ENCODE data around the gene SSBP3. TPM values are rescaled to one million over a fixed set of nuclear protein-coding genes. Genes with fewer than 3 reads are reported as not detected.

The SSBP3 gene
- total RNA-seq, 1 experiment from 2014 or later: 15.0 TPM

DNA sequence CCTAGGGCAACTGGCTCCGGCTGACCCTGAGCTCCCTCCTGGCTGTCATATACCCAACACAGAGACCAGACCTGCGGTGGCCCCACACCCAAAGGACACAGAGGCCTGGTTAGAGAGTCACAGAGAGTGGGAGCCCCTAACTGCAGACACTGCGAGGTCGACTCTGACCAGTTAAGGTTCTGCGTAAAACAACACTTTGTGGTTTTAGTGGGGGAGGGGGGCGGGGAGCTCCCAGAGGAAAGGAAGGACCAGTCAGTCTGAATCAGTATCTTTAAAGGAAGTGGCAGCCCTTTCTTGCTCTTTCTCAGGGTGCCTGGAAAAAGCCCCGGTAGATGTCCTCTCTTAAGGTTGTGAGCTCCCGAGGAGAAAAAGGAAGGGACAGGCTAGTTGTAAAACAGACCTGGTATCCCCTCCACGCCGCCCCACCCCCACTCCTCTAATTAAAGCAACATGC, 2.4 kb downstream of the SSBP3 start:
- peak overlapping the region; percentile 96 for H3K4me2 ChIP-seq (ENCODE audit: low read length)
- POLR2A ChIA-PET (ENCODE audit: unreplicated experiment): interaction anchor here (0.6 kb wide), 1 partner anchor 185 kb away, joined by 4 read pairs; no protein-coding TSS in a partner anchor

DNA sequence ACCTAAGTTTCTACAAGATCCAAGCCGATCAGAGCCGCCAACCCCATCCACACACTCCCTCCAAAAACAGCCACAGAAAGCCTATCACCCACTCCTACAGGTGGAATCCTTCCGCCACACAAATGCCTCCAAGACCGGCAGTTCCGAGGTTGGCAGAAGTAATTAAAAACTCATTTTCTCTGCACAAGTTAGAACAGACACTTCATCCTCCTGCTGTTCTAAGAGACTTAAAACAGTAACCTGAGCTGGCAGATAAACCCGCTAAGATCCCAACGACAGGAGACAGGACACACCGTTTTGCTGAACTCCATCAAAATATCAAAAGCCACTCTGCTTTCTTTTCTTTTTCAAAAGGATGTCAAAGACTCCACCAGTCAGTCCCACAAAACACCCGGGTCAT, 2.8 kb downstream of the SSBP3 start:
- Histone ChIP-seq H3K9ac (ENCODE audit: low read length) (no peak overlapping the region), H2AFZ (ENCODE audit: low read length) (peak overlapping the region; percentile 11; the same call in 1 of the 2 replicates)

More for the DNA sequence above, 2.4 kb downstream of the SSBP3 start:
- H4K20me1 ChIP-seq (ENCODE audit: low read length): peaks cover 8% of the 10 kb centered on the region; the same call in 1 of the 2 replicates
- 0 out of 2 replicates have a peak, but pooled peaks have one; percentile 0 for ATAC-seq
- DNase-seq: peak; percentile 60
- H3K9me3 ChIP-seq (ENCODE audit: low read length): no peaks in the 10 kb centered on the region
- CTCF ChIA-PET: no interaction called here
- H3K9ac ChIP-seq (ENCODE audit: low read length): 0 out of 2 replicates have a peak overlapping the region, but pooled peaks have one; percentile 5
- peaks cover 16% of the 10 kb centered on the region for H3K79me2 ChIP-seq (ENCODE audit: low read length)
- H3K4me1 ChIP-seq (ENCODE audit: insufficient read depth, low read length): peaks cover 29% of the 10 kb centered on the region
- peak overlapping the region; percentile 13 for H3K27ac ChIP-seq (ENCODE audit: low read length)
- H3K9me2 ChIP-seq (replicated peaks; ENCODE audit: low read length): no peaks in the 10 kb centered on the region
- TF ChIP-seq EZH2 (IDR thresholded peaks at IDR 0.05; ENCODE audit: low read length, unreplicated experiment) (no peak), EZH2phosphoT487 (IDR thresholded peaks at IDR 0.05; ENCODE audit: borderline replicate concordance, low read length) (no peak)
- TF ChIP-seq, protein P1, sequence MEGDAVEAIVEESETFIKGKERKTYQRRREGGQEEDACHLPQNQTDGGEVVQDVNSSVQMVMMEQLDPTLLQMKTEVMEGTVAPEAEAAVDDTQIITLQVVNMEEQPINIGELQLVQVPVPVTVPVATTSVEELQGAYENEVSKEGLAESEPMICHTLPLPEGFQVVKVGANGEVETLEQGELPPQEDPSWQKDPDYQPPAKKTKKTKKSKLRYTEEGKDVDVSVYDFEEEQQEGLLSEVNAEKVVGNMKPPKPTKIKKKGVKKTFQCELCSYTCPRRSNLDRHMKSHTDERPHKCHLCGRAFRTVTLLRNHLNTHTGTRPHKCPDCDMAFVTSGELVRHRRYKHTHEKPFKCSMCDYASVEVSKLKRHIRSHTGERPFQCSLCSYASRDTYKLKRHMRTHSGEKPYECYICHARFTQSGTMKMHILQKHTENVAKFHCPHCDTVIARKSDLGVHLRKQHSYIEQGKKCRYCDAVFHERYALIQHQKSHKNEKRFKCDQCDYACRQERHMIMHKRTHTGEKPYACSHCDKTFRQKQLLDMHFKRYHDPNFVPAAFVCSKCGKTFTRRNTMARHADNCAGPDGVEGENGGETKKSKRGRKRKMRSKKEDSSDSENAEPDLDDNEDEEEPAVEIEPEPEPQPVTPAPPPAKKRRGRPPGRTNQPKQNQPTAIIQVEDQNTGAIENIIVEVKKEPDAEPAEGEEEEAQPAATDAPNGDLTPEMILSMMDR (conservative IDR thresholded peaks at IDR 0.05; ENCODE audit: low read depth, low read length): no peak
- intact Hi-C loops (cut with micrococcal nuclease): loop anchor here (10.0 kb wide), 2 partner anchors 199 to 391 kb away; partner anchors contain the start of genes CYB5RL and MRPL37
- H3K4me3 ChIP-seq (ENCODE audit: low read length): peak overlapping the region; percentile 82
- H2AFZ ChIP-seq (ENCODE audit: low read length): peak overlapping the region; percentile 11; the same call in 1 of the 2 replicates
- BruUV-seq (replicated peaks): no TSS peak
- peaks cover 5% of the 10 kb centered on the region for H3F3A ChIP-seq (ENCODE audit: low read length, unreplicated experiment)
- H3K36me3 ChIP-seq (ENCODE audit: low read depth, low read length): peaks cover 17% of the 10 kb centered on the region; the same call in 1 of the 2 replicates
- no peaks in the 10 kb centered on the region for H3K27me3 ChIP-seq (ENCODE audit: low read length)

More for the DNA sequence above, 2.8 kb downstream of the SSBP3 start:
- Histone ChIP-seq H3F3A (ENCODE audit: low read length, unreplicated experiment) (peaks cover 5% of the 10 kb centered on the region), H3K27me3 (ENCODE audit: low read length) (no peaks in the 10 kb centered on the region), H3K4me1 (ENCODE audit: insufficient read depth, low read length) (peaks cover 25% of the 10 kb centered on the region), H3K79me2 (ENCODE audit: low read length) (peaks cover 16% of the 10 kb centered on the region), H3K4me2 (ENCODE audit: low read length) (peak overlapping the region; percentile 96), H3K9me3 (ENCODE audit: low read length) (no peaks in the 10 kb centered on the region), H3K36me3 (ENCODE audit: low read depth, low read length) (peaks cover 21% of the 10 kb centered on the region), H4K20me1 (ENCODE audit: low read length) (peaks cover 8% of the 10 kb centered on the region; the same call in 1 of the 2 replicates), H3K4me3 (ENCODE audit: low read length) (peak overlapping the region; percentile 82), H3K9me2 (replicated peaks; ENCODE audit: low read length) (no peaks in the 10 kb centered on the region), H3K27ac (ENCODE audit: low read length) (0 out of 2 replicates have a peak overlapping the region, but pooled peaks have one; percentile 12)
- ChIA-PET CTCF (no interaction called here), POLR2A (ENCODE audit: unreplicated experiment) (no interaction called here)
- no peak for DNase-seq
- intact Hi-C loops (cut with micrococcal nuclease): loop anchor here (10.0 kb wide), 2 partner anchors 199 to 391 kb away; partner anchors contain the start of genes CYB5RL and MRPL37
- no peak for ATAC-seq
- BruUV-seq (replicated peaks): no TSS peak
- TF ChIP-seq EZH2phosphoT487 (IDR thresholded peaks at IDR 0.05; ENCODE audit: borderline replicate concordance, low read length): no peak
- no peak for TF ChIP-seq EZH2 (IDR thresholded peaks at IDR 0.05; ENCODE audit: low read length, unreplicated experiment)
- TF ChIP-seq, protein P1 (conservative IDR thresholded peaks at IDR 0.05; ENCODE audit: low read depth, low read length): no peak
